CD4-positive, alpha-beta T cell (primary cell): ENCODE results near the gene NUDT14. TPM values are rescaled to one million over a fixed set of nuclear protein-coding genes. Genes with fewer than 3 reads are reported as not detected.

ENCODE experiments used
- ATAC-seq: fragments of 200-7000 bp; cut with Tn5 transposase; one replicate; pipeline ENCODE4 v1.10.0; 2022; ENCODE audit warnings: mild to moderate bottlenecking; ENCODE audit not compliant: poor library complexity
- CTCF ChIA-PET: fragments of 350-600 bp; sonication (Branson Sonifier 250); formaldehyde crosslinking; loops from one replicate; lab custom pipeline; 2021; ENCODE audit warnings: antibody characterized with exemption, inconsistent platforms; lab: Charles Lee
- POLR2A ChIA-PET: fragments of 350-600 bp; sonication (Branson Sonifier 250); formaldehyde crosslinking; loops from one replicate; lab custom pipeline; 2021; ENCODE audit warnings: antibody characterized with exemption, inconsistent platforms; lab: Charles Lee
- DNase-seq, 14 experiments: peaks; one replicate each; pipeline ENCODE4 v3.0.0-alpha.2; 2013 to 2020; ENCODE audit warnings: mixed read lengths in 2 of 14
- H3K27ac ChIP-seq, 2 donors: one replicate each; pipeline versions ENCODE4 v1.5.1 to v1.7.0; 2013; ENCODE audit warnings: low read length in 2 of 2, low read depth in 1 of 2, mild to moderate bottlenecking in 1 of 2
- H3K27me3 ChIP-seq, 2 experiments: 1 replicate in 1 of 2; 2 replicates in 1 of 2; pipeline versions ENCODE4 v1.6.1 to v1.7.0; 2013; ENCODE audit warnings: low read length in 2 of 2, control low read depth in 1 of 2, mild to moderate bottlenecking in 1 of 2, moderate library complexity in 1 of 2; ENCODE audit not compliant: insufficient read depth in 2 of 2, control insufficient read depth in 1 of 2
- H3K36me3 ChIP-seq: one replicate; pipeline ENCODE4 v1.6.1; 2013; ENCODE audit warnings: low read length, control low read depth; ENCODE audit not compliant: insufficient read depth
- H3K4me1 ChIP-seq: one replicate; pipeline ENCODE4 v1.6.1; 2013; ENCODE audit warnings: low read length, control low read depth; ENCODE audit not compliant: insufficient read depth
- H3K4me3 ChIP-seq: one replicate; pipeline ENCODE4 v1.5.1; 2013; ENCODE audit warnings: mild to moderate bottlenecking, low read length, moderate library complexity
- H3K9me3 ChIP-seq, 2 experiments: 1 replicate in 1 of 2; 2 replicates in 1 of 2; pipeline versions ENCODE4 v1.6.1 to v1.7.0; 2013; ENCODE audit warnings: low read length in 2 of 2, mild to moderate bottlenecking in 2 of 2, control low read depth in 1 of 2, moderate library complexity in 1 of 2; ENCODE audit not compliant: control insufficient read depth in 1 of 2, insufficient read depth in 1 of 2
- H3K27ac Mint-ChIP-seq: one replicate; pipeline ENCODE4 v1.8.0; 2020; ENCODE audit warnings: mixed read lengths
- H3K27me3 Mint-ChIP-seq: one replicate; pipeline ENCODE4 v1.8.0; 2021; ENCODE audit warnings: mixed read lengths
- H3K36me3 Mint-ChIP-seq: one replicate; pipeline ENCODE4 v1.8.0; 2021; ENCODE audit warnings: low read depth, mixed read lengths
- H3K4me1 Mint-ChIP-seq: one replicate; pipeline ENCODE4 v1.8.0; 2021; ENCODE audit warnings: low read depth, mixed read lengths
- H3K4me3 Mint-ChIP-seq: one replicate; pipeline ENCODE4 v1.8.0; 2020; ENCODE audit warnings: mild to moderate bottlenecking, mixed read lengths
- H3K9me3 Mint-ChIP-seq: one replicate; pipeline ENCODE4 v1.8.0; 2020; ENCODE audit warnings: mixed read lengths
- intact Hi-C, 2 experiments: fragments of 100-400 bp; cut with DNase I in 1 of 2; cut with micrococcal nuclease in 1 of 2; formaldehyde crosslinking; loops; one replicate each; pipeline versions ENCODE4 v1.15.1 to v1.9.0; 2023 to 2025; cut with DNase I, micrococcal nuclease
- total RNA-seq, 174 experiments: library from RNA in 2 of 174; stranded (reverse) in 2 of 174; gene quantifications; one replicate each; pipeline ENCODE4 v1.2.3 and lab custom pipeline; 2021 to 2026
- TF ChIP-seq, protein P1 (sequence below): fragments of 200-600 bp; IDR thresholded peaks from one replicate; pipeline ENCODE4 v1.8.0; 2022; ENCODE audit warnings: antibody characterized with exemption, mild to moderate bottlenecking

NUDT14 gene
- total RNA-seq, 2 experiments from 2014 or later, result 9.0 to 9.2 TPM

- no peak overlapping the region for H3K27ac Mint-ChIP-seq
- DNase-seq (peak in 4 of 14 experiments; percentile 19 to 50 (median 42)), ATAC-seq (peak; percentile 24)
- CTCF ChIA-PET, result no interaction called here
- peaks cover 27% of the 10 kb centered on the region for H3K4me1 Mint-ChIP-seq
- Histone ChIP-seq H3K36me3 (no peaks in the 10 kb centered on the region), H3K4me3 (peak overlapping the region; percentile 3), H3K4me1 (peaks cover 51% of the 10 kb centered on the region), H3K27me3 (peaks cover 25 to 45% of the 10 kb centered on the region in 2 experiments), H3K9me3 (peaks cover 0 to 25% of the 10 kb centered on the region in 2 experiments), H3K27ac (no peak overlapping the region)
- no peaks in the 10 kb centered on the region for H3K36me3 Mint-ChIP-seq
- intact Hi-C loops, result no loop called here
- H3K9me3 Mint-ChIP-seq, result no peaks in the 10 kb centered on the region
- TF ChIP-seq, protein P1, sequence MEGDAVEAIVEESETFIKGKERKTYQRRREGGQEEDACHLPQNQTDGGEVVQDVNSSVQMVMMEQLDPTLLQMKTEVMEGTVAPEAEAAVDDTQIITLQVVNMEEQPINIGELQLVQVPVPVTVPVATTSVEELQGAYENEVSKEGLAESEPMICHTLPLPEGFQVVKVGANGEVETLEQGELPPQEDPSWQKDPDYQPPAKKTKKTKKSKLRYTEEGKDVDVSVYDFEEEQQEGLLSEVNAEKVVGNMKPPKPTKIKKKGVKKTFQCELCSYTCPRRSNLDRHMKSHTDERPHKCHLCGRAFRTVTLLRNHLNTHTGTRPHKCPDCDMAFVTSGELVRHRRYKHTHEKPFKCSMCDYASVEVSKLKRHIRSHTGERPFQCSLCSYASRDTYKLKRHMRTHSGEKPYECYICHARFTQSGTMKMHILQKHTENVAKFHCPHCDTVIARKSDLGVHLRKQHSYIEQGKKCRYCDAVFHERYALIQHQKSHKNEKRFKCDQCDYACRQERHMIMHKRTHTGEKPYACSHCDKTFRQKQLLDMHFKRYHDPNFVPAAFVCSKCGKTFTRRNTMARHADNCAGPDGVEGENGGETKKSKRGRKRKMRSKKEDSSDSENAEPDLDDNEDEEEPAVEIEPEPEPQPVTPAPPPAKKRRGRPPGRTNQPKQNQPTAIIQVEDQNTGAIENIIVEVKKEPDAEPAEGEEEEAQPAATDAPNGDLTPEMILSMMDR, result no peak
- POLR2A ChIA-PET, result interaction anchor here (0.7 kb wide), 1 partner anchor 11 kb away, joined by 5 read pairs; no protein-coding TSS in a partner anchor
- H3K27me3 Mint-ChIP-seq, result peaks cover 37% of the 10 kb centered on the region
- peak overlapping the region; percentile 34 for H3K4me3 Mint-ChIP-seq
Measured at GRCh38 chr14:105192866-105193731, 12.0 kb upstream of the NUDT14 start.

GRCh38 chr14:105187935-105188524 lies 6.9 kb upstream of the NUDT14 start:
- no peaks in the 10 kb centered on the region for H3K36me3 ChIP-seq
- TF ChIP-seq, protein P1, result no peak
- no peak overlapping the region for H3K27ac Mint-ChIP-seq
- DNase-seq (peak in 1 of 14 experiments; percentile 32), ATAC-seq (no peak)
- no peak overlapping the region for H3K27ac ChIP-seq
- peaks cover 3% of the 10 kb centered on the region for H3K4me1 Mint-ChIP-seq
- H3K36me3 Mint-ChIP-seq, result no peaks in the 10 kb centered on the region
- ChIA-PET POLR2A (no interaction called here), CTCF (no interaction called here)
- no peaks in the 10 kb centered on the region for H3K9me3 Mint-ChIP-seq
- peaks cover 0 to 10% of the 10 kb centered on the region in 2 experiments for H3K9me3 ChIP-seq
- H3K27me3 Mint-ChIP-seq, result peaks cover 7% of the 10 kb centered on the region
- H3K4me1 ChIP-seq, result peaks cover 6% of the 10 kb centered on the region
- no peak overlapping the region for H3K4me3 Mint-ChIP-seq
- H3K27me3 ChIP-seq, result peaks cover 0 to 5% of the 10 kb centered on the region in 2 experiments
- intact Hi-C loops, result no loop called here
- no peak overlapping the region for H3K4me3 ChIP-seq

GRCh38 chr14:105187116-105187515 lies 6.0 kb upstream of the NUDT14 start:
- peaks cover 0 to 10% of the 10 kb centered on the region in 2 experiments for H3K9me3 ChIP-seq
- Mint-ChIP-seq H3K27me3 (peaks cover 7% of the 10 kb centered on the region), H3K4me3 (no peak overlapping the region), H3K9me3 (no peaks in the 10 kb centered on the region), H3K36me3 (no peaks in the 10 kb centered on the region), H3K4me1 (peaks cover 4% of the 10 kb centered on the region), H3K27ac (no peak overlapping the region)
- ATAC-seq, result no peak
- no peak overlapping the region for H3K27ac ChIP-seq
- peaks cover 11% of the 10 kb centered on the region for H3K4me1 ChIP-seq
- TF ChIP-seq, protein P1, result no peak
- H3K36me3 ChIP-seq, result no peaks in the 10 kb centered on the region
- intact Hi-C loops, result no loop called here
- peaks cover 0 to 5% of the 10 kb centered on the region in 2 experiments for H3K27me3 ChIP-seq
- no peak for DNase-seq
- no peak overlapping the region for H3K4me3 ChIP-seq
- CTCF ChIA-PET, result no interaction called here
- POLR2A ChIA-PET, result no interaction called here
